Body of pancreas (tissue), 4 donors: ENCODE measurements around the gene ARHGEF28. TPM values are rescaled to one million over a fixed set of nuclear protein-coding genes. Genes with fewer than 3 reads are reported as not detected.

Experiments used
- ATAC-seq: fragments of 150-250 bp; one replicate; pipeline ENCODE4 v1.9.1; 2016
- DNase-seq, 4 donors: peaks; one replicate each; pipeline ENCODE4 v3.0.0-alpha.2; 2019
- H3K27ac ChIP-seq, 4 donors: fragments of 200-600 bp; sonication (generic); 1 replicate in 3 of 4; 2 replicates in 1 of 4; pipeline versions ENCODE4 v1.5.1 to v1.6.1; 2016 to 2019; ENCODE audit warnings: mild to moderate bottlenecking in 1 of 4, mixed read lengths in 1 of 4, moderate library complexity in 1 of 4
- H3K27me3 ChIP-seq, 2 donors: fragments of 200-600 bp; sonication (generic); one replicate each; pipeline ENCODE4 v1.6.0; 2016; ENCODE audit warnings: mild to moderate bottlenecking in 1 of 2
- H3K36me3 ChIP-seq, 2 donors: fragments of 200-600 bp; sonication (generic); replicated peaks in 1 of 2; 2 replicates each; pipeline ENCODE4 v1.5.1; 2016; ENCODE audit warnings: low read depth in 2 of 2; ENCODE audit not compliant: insufficient read depth in 1 of 2
- H3K4me1 ChIP-seq: fragments of 200-600 bp; sonication (generic); one replicate; pipeline ENCODE4 v1.6.0; 2016
- H3K4me3 ChIP-seq, 2 donors: fragments of 200-600 bp; sonication (generic); 1 replicate in 1 of 2; 2 replicates in 1 of 2; pipeline ENCODE4 v1.5.1; 2016 to 2019
- H3K9me3 ChIP-seq, 3 donors: fragments of 200-600 bp; sonication (generic); 1 replicate in 2 of 3; 2 replicates in 1 of 3; pipeline ENCODE4 v1.5.1; 2016
- POLR2A ChIP-seq, 3 donors: fragments of 450-650 bp; IDR thresholded peaks; one replicate each; pipeline ENCODE4 v1.6.1; 2016; ENCODE audit warnings: antibody characterized with exemption in 3 of 3, mild to moderate bottlenecking in 2 of 3
- WGBS, 2 donors: methylation state at CpG; one replicate each; pipeline ENCODE4 v1.1.5; 2017; 5-methylcytosine and 5-hydroxymethylcytosine counted together
- intact Hi-C: fragments of 100-400 bp; cut with DNase I; formaldehyde crosslinking; loops from one replicate; pipeline ENCODE4 v1.15.1; 2023
- total RNA-seq, 2 donors: library from RNA; depleted of rRNA; stranded (reverse); fragments of >200 nt; gene quantifications; one replicate each; pipeline ENCODE4 v1.1.0, GENCODE V29; 2016
- TF ChIP-seq, protein P1 (sequence below), 7 experiments: fragments of 450-650 bp in 4 of 7; fragments of 200-600 bp in 3 of 7; sonication (generic) in 3 of 7; IDR thresholded peaks; one replicate each; pipeline ENCODE4 v1.5.1; 2016 to 2019; ENCODE audit warnings: antibody characterized with exemption in 7 of 7

The ARHGEF28 gene
- total RNA-seq, 2 donors from 2014 or later: 63.0 to 67.2 TPM

DNA sequence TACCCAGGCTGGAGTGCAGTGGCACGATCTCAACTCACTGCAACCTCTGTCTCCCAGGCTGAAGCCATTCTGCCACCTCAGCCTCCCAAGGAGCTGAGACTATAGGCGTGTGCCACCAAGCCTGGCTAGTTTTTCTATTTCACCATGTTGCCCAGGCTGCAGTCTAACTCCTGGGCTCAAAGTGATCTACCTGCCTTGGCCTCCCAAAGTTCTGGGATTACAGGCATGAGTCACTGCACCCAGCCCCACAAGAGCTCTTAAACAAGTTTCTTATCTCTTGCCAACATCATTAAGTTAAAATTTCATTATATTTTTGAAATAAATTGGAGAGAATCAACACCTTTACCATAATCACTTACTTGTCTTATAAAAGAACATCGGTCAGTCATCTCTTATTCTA lies 280.3 kb downstream of the ARHGEF28 start:
- Histone ChIP-seq H3K9me3 (no peaks in the 10 kb centered on the region), H3K4me3 (no peak overlapping the region), H3K27ac (no peak overlapping the region), H3K27me3 (no peaks in the 10 kb centered on the region), H3K36me3 (peaks cover 0 to 7% of the 10 kb centered on the region in 2 donors), H3K4me1 (peaks cover 21% of the 10 kb centered on the region)
- DNase-seq (no peak), ATAC-seq (no peak)
- intact Hi-C loops: no loop called here
- 72 to 89% methylated on average over 3 of the region's 3 CpGs for WGBS, 2 donors
- TF ChIP-seq, protein P1, sequence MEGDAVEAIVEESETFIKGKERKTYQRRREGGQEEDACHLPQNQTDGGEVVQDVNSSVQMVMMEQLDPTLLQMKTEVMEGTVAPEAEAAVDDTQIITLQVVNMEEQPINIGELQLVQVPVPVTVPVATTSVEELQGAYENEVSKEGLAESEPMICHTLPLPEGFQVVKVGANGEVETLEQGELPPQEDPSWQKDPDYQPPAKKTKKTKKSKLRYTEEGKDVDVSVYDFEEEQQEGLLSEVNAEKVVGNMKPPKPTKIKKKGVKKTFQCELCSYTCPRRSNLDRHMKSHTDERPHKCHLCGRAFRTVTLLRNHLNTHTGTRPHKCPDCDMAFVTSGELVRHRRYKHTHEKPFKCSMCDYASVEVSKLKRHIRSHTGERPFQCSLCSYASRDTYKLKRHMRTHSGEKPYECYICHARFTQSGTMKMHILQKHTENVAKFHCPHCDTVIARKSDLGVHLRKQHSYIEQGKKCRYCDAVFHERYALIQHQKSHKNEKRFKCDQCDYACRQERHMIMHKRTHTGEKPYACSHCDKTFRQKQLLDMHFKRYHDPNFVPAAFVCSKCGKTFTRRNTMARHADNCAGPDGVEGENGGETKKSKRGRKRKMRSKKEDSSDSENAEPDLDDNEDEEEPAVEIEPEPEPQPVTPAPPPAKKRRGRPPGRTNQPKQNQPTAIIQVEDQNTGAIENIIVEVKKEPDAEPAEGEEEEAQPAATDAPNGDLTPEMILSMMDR (IDR thresholded peaks at IDR 0.05): no peak
- no peak for TF ChIP-seq POLR2A (IDR thresholded peaks at IDR 0.05)

DNA sequence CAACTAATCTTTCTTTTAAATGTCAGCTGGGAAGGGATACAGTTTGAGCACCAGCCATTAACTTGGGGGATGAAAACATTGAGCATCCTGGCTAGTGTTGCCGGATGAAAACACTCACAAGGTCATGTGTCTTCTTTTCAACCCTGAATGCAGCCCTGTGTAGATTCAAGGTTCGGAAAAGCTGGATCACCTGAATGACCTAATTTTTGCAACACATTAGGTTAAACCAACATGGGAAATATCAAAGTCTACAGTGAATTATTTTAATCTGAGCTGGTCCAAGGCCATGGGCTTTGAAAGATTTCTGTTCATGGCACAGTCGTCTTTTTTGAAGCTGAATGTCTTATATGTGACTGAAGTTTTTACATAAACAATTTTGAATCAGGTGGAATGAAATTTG lies 281.2 kb downstream of the ARHGEF28 start:
- TF ChIP-seq POLR2A (IDR thresholded peaks at IDR 0.05): no peak
- TF ChIP-seq, protein P1 (IDR thresholded peaks at IDR 0.05): no peak
- WGBS, 2 donors: 59 to 60% methylated on average over 3 of the region's 3 CpGs
- Histone ChIP-seq H3K27ac (no peak overlapping the region), H3K9me3 (no peaks in the 10 kb centered on the region), H3K4me3 (no peak overlapping the region), H3K27me3 (no peaks in the 10 kb centered on the region), H3K4me1 (peaks cover 12% of the 10 kb centered on the region), H3K36me3 (peaks cover 0 to 7% of the 10 kb centered on the region in 2 donors)
- ATAC-seq (no peak), DNase-seq (no peak)
- intact Hi-C loops: no loop called here

DNA sequence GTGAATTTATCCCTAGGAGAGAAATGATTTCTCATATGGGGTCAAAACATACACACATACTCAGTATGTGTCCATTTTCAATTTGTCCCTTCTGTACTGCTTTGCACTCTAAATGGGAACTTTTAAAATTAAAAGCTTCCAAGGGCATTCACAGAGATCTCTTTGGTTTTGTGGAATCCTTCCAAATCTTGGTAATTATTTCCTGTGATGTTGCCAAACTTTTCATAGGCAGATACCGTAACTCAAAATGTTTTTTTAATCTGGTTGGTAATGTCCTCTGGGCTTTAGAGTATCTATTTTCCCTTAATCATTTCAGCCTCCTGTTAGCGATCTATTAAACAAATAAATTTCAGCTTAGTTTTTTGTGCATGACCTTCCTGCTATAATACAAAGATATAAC lies 282.4 kb downstream of the ARHGEF28 start:
- 14 to 15% methylated on average over 2 of the region's 2 CpGs for WGBS, 2 donors
- no peak overlapping the region for H3K27ac ChIP-seq
- peaks cover 6% of the 10 kb centered on the region for H3K4me1 ChIP-seq
- TF ChIP-seq, protein P1 (IDR thresholded peaks at IDR 0.05): no peak
- TF ChIP-seq POLR2A (IDR thresholded peaks at IDR 0.05): no peak
- intact Hi-C loops: no loop called here
- no peak for DNase-seq
- no peak for ATAC-seq
- no peaks in the 10 kb centered on the region for H3K27me3 ChIP-seq
- H3K36me3 ChIP-seq: peaks cover 0 to 7% of the 10 kb centered on the region in 2 donors
- H3K4me3 ChIP-seq: no peak overlapping the region
- no peaks in the 10 kb centered on the region for H3K9me3 ChIP-seq

DNA sequence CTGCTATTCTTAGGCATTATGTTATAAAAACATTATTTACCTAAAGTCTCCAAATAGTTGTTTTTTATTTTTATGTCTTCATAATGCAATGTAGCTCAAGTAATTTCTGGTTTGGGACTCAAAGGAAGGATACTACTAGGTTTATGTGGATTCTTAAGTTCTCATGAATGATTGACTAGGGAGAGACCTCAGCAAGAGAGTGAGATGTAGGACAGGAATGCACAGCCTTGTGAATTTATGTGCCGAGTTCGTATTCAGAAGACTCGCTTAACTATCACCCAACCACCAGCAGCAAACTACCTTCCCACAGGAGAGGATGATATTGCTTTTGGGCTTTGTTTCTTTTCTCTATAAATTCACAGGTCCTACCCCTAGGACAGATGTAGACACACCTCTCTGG lies 282.9 kb downstream of the ARHGEF28 start:
- Histone ChIP-seq H3K27ac (no peak overlapping the region), H3K4me1 (peaks cover 6% of the 10 kb centered on the region), H3K9me3 (no peaks in the 10 kb centered on the region), H3K36me3 (peaks cover 0 to 7% of the 10 kb centered on the region in 2 donors), H3K4me3 (no peak overlapping the region), H3K27me3 (no peaks in the 10 kb centered on the region)
- WGBS, 2 donors: 83 to 86% methylated on average over 3 of the region's 3 CpGs
- DNase-seq (no peak), ATAC-seq (no peak)
- TF ChIP-seq POLR2A (IDR thresholded peaks at IDR 0.05): no peak
- TF ChIP-seq, protein P1 (IDR thresholded peaks at IDR 0.05): no peak
- intact Hi-C loops: no loop called here

DNA sequence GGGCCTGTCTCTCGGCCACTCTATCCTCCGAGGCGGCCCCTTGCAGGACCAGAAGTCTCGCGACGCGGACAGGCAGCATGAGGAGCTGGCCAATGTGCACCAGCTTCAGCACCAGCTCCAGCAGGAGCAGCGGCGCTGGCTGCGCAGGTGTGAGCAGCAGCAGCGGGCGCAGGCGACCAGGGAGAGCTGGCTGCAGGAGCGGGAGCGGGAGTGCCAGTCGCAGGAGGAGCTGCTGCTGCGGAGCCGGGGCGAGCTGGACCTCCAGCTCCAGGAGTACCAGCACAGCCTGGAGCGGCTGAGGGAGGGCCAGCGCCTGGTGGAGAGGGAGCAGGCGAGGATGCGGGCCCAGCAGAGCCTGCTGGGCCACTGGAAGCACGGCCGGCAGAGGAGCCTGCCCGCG lies 283.5 kb downstream of the ARHGEF28 start:
- H3K4me3 ChIP-seq: no peak overlapping the region
- H3K27ac ChIP-seq: no peak overlapping the region
- peaks cover 0 to 3% of the 10 kb centered on the region in 2 donors for H3K36me3 ChIP-seq
- TF ChIP-seq POLR2A (IDR thresholded peaks at IDR 0.05): no peak
- TF ChIP-seq, protein P1 (IDR thresholded peaks at IDR 0.05): no peak
- peaks cover 6% of the 10 kb centered on the region for H3K4me1 ChIP-seq
- intact Hi-C loops: no loop called here
- no peaks in the 10 kb centered on the region for H3K27me3 ChIP-seq
- DNase-seq (no peak), ATAC-seq (no peak)
- H3K9me3 ChIP-seq: no peaks in the 10 kb centered on the region
- 97 to 98% methylated on average over 19 to 27 of the region's 27 CpGs for WGBS, 2 donors
